Measurements from ENCODE around the gene LYST. TPM values are rescaled to one million over a fixed set of nuclear protein-coding genes. Genes with fewer than 3 reads are reported as not detected.

Gene LYST
- total and polyA plus RNA-seq, 2 donors (not counting 3 experiments of a cell fraction or from before 2014, with no cell fraction given) = 3.1 to 9.6 TPM

DNA sequence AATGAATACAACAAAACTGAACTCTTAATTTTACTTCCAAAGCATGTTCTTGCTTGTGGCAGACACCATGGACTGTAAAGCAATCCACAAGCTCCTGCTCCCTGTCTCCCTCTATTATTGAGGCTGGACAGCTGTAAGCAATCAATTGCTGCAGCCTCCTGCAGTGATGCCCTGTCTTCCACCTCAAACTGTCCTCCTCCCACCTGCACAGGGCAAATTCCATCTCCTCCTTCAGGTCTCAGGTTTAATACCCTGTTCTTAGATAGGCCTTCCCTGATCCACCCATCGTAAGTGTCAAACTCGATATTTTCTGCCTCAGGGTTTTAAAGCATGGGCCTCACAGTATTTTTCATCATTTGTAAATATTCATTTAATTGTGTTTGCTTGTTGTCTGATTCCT, 81.8 kb downstream of the LYST start:
- H3K27me3 ChIP-seq (ENCODE audit: control insufficient read depth in 2 of 2, insufficient read depth in 2 of 2, low read length in 2 of 2) = no peaks in the 10 kb centered on the region
- H3K4me2 ChIP-seq (ENCODE audit: insufficient read depth, low read length) = no peak overlapping the region
- H3K4me1 ChIP-seq (ENCODE audit: control insufficient read depth, extremely low read depth, insufficient read depth, low read length) = no peaks in the 10 kb centered on the region
- FAIRE-seq (no peak), DNase-seq (ENCODE audit: low read depth, low spot score) (no peak)
- intact Hi-C loops (cut with micrococcal nuclease) = no loop called here
- H4K20me1 ChIP-seq (replicated peaks; ENCODE audit: control insufficient read depth, extremely low read depth, insufficient read depth, low read length) = no peaks in the 10 kb centered on the region
- TF ChIP-seq, protein P1, sequence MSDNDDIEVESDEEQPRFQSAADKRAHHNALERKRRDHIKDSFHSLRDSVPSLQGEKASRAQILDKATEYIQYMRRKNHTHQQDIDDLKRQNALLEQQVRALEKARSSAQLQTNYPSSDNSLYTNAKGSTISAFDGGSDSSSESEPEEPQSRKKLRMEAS (IDR thresholded peaks at IDR 0.05; ENCODE audit: insufficient read depth, insufficient read length) = no peak
- TF ChIP-seq EZH2 (IDR thresholded peaks at IDR 0.05; ENCODE audit: borderline replicate concordance, low read depth, low read length, severe bottlenecking) = no peak
- TF ChIP-seq MYC (IDR thresholded peaks at IDR 0.05; ENCODE audit: low read depth, low read length) = no peak
- TF ChIP-seq FOS (IDR thresholded peaks at IDR 0.05; ENCODE audit: borderline replicate concordance, insufficient read depth, low read length) = no peak
- no peak for TF ChIP-seq JUN (IDR thresholded peaks at IDR 0.05; ENCODE audit: borderline replicate concordance, insufficient read depth, insufficient read length, low read depth)
- no peak for TF ChIP-seq POLR2A (IDR thresholded peaks at IDR 0.05; ENCODE audit: low read depth, low read length)
- TF ChIP-seq, protein P2, sequence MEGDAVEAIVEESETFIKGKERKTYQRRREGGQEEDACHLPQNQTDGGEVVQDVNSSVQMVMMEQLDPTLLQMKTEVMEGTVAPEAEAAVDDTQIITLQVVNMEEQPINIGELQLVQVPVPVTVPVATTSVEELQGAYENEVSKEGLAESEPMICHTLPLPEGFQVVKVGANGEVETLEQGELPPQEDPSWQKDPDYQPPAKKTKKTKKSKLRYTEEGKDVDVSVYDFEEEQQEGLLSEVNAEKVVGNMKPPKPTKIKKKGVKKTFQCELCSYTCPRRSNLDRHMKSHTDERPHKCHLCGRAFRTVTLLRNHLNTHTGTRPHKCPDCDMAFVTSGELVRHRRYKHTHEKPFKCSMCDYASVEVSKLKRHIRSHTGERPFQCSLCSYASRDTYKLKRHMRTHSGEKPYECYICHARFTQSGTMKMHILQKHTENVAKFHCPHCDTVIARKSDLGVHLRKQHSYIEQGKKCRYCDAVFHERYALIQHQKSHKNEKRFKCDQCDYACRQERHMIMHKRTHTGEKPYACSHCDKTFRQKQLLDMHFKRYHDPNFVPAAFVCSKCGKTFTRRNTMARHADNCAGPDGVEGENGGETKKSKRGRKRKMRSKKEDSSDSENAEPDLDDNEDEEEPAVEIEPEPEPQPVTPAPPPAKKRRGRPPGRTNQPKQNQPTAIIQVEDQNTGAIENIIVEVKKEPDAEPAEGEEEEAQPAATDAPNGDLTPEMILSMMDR (IDR thresholded peaks at IDR 0.05; ENCODE audit: extremely low read depth in 1 of 2, insufficient read depth in 1 of 2, low read depth in 1 of 2, low read length in 2 of 2) = no peak
- TF ChIP-seq POLR2AphosphoS5 (IDR thresholded peaks at IDR 0.05; ENCODE audit: insufficient read depth, low read depth, low read length) = no peak
- no peak for TF ChIP-seq GATA2 (IDR thresholded peaks at IDR 0.05; ENCODE audit: insufficient read depth, insufficient read length, low read depth, low read length)
- no peaks in the 10 kb centered on the region for H3K36me3 ChIP-seq (ENCODE audit: control insufficient read depth in 2 of 2, extremely low read depth in 1 of 2, insufficient read depth in 2 of 2, low read length in 2 of 2)
- BruUV-seq (replicated peaks) = no TSS peak
- H3K79me2 ChIP-seq (ENCODE audit: control insufficient read depth, insufficient read depth, low read length) = no peaks in the 10 kb centered on the region
- ChIA-PET POLR2A (no interaction called here), CTCF (interaction anchor here (1.3 to 5.6 kb wide), 12 partner anchors 9 to 281 kb away, joined by 3 to 81 read pairs (median 11); partner anchors contain the start of gene B3GALNT2)
- H3K4me3 ChIP-seq (replicated peaks in 1 of 3; ENCODE audit: insufficient read depth in 1 of 3, low read depth in 1 of 3, low read length in 3 of 3) = no peak overlapping the region
- H2AFZ ChIP-seq (ENCODE audit: low read depth, low read length) = no peak overlapping the region
- H3K9me1 ChIP-seq (replicated peaks; ENCODE audit: control insufficient read depth, extremely low read depth, insufficient read depth, low read length) = no peaks in the 10 kb centered on the region
- no peaks in the 10 kb centered on the region for H3K9me3 ChIP-seq (replicated peaks; ENCODE audit: control insufficient read depth, insufficient read depth, low read length)
- no peak overlapping the region for H3K9ac ChIP-seq (replicated peaks; ENCODE audit: extremely low read depth, insufficient read depth, low read length)
- dilution Hi-C loops (cut with MboI; ENCODE audit: extremely low pct_ligation_motif_present, low sequenced_read_pairs) = no loop called here
- no peak overlapping the region for H3K27ac ChIP-seq (ENCODE audit: insufficient read depth, low read depth, low read length)
